H9 (cell line): ENCODE measurements around the gene FBXO10. TPM values are rescaled to one million over a fixed set of nuclear protein-coding genes. Genes with fewer than 3 reads are reported as not detected.
A peak's percentile ranks its signal among the peaks of the same experiment; 100 is the strongest.

Experiments
- DNase-seq: peaks from one replicate; pipeline ENCODE4 v3.0.0-alpha.2; 2017
- H2AFZ ChIP-seq: one replicate; pipeline ENCODE4 v1.6.1; 2013; ENCODE audit warnings: mild to moderate bottlenecking, low read length, control low read depth, moderate library complexity
- H2AK5ac ChIP-seq: 2 replicates; pipeline ENCODE4 v1.6.1; 2013; ENCODE audit warnings: low read length, control low read depth, mixed read lengths; ENCODE audit not compliant: insufficient read length
- H2BK120ac ChIP-seq: one replicate; pipeline ENCODE4 v1.6.1; 2013; ENCODE audit warnings: low read depth, mild to moderate bottlenecking, low read length, control low read depth, inconsistent platforms; ENCODE audit not compliant: poor library complexity, severe bottlenecking
- H2BK12ac ChIP-seq: 2 replicates; pipeline ENCODE4 v1.6.1; 2013; ENCODE audit warnings: low read length, control low read depth, mixed read lengths, low read depth; ENCODE audit not compliant: insufficient read length
- H2BK15ac ChIP-seq: 2 replicates; pipeline ENCODE4 v1.6.1; 2013; ENCODE audit warnings: low read depth, low read length, control low read depth
- H2BK20ac ChIP-seq: one replicate; pipeline ENCODE4 v1.6.1; 2013; ENCODE audit warnings: low read depth, mild to moderate bottlenecking, low read length, control low read depth, inconsistent platforms; ENCODE audit not compliant: poor library complexity, severe bottlenecking
- H2BK5ac ChIP-seq: 2 replicates; pipeline ENCODE4 v1.6.1; 2013; ENCODE audit warnings: low read length, control low read depth, mixed read lengths; ENCODE audit not compliant: insufficient read length
- H3K14ac ChIP-seq: 2 replicates; pipeline ENCODE4 v1.6.1; 2013; ENCODE audit warnings: low read length, control low read depth; ENCODE audit not compliant: insufficient read depth
- H3K18ac ChIP-seq: 2 replicates; pipeline ENCODE4 v1.6.1; 2013; ENCODE audit warnings: low read depth, mild to moderate bottlenecking, mixed read lengths, low read length, control low read depth; ENCODE audit not compliant: insufficient read length
- H3K23ac ChIP-seq: 2 replicates; pipeline ENCODE4 v1.6.1; 2013; ENCODE audit warnings: low read length, control low read depth, mixed read lengths, low read depth; ENCODE audit not compliant: insufficient read length
- H3K23me2 ChIP-seq: 2 replicates; pipeline ENCODE4 v1.6.1; 2013; ENCODE audit warnings: low read depth, mild to moderate bottlenecking, mixed read lengths, low read length, control low read depth; ENCODE audit not compliant: insufficient read length, poor library complexity, severe bottlenecking
- H3K27ac ChIP-seq: 2 replicates; pipeline ENCODE4 v1.5.1; 2013; ENCODE audit warnings: low read length, control low read depth, mixed read lengths, low read depth; ENCODE audit not compliant: insufficient read length
- H3K27me3 ChIP-seq: 2 replicates; pipeline ENCODE4 v1.6.1; 2013; ENCODE audit warnings: low read length, control low read depth, inconsistent platforms; ENCODE audit not compliant: insufficient read depth
- H3K4ac ChIP-seq: 2 replicates; pipeline ENCODE4 v1.6.1; 2013; ENCODE audit warnings: low read depth, mild to moderate bottlenecking, control low read depth, inconsistent platforms, low read length, moderate library complexity
- H3K4me1 ChIP-seq: 2 replicates; pipeline ENCODE4 v1.6.1; 2013; ENCODE audit warnings: low read length, control low read depth, inconsistent platforms; ENCODE audit not compliant: insufficient read depth
- H3K4me2 ChIP-seq: 2 replicates; pipeline ENCODE4 v1.6.1; 2013; ENCODE audit warnings: low read length, control low read depth, mixed read lengths; ENCODE audit not compliant: insufficient read length, insufficient read depth
- H3K56ac ChIP-seq: 2 replicates; pipeline ENCODE4 v1.6.1; 2013; ENCODE audit warnings: low read depth, mild to moderate bottlenecking, mixed read lengths, low read length, control low read depth; ENCODE audit not compliant: insufficient read length
- H3K79me1 ChIP-seq: 2 replicates; pipeline ENCODE4 v1.6.1; 2013; ENCODE audit warnings: low read depth, mild to moderate bottlenecking, moderate library complexity, low read length, control low read depth, inconsistent platforms; ENCODE audit not compliant: insufficient read depth, poor library complexity, severe bottlenecking
- H3K79me2 ChIP-seq: 2 replicates; pipeline ENCODE4 v1.6.1; 2013; ENCODE audit warnings: low read length, control low read depth, inconsistent platforms; ENCODE audit not compliant: insufficient read depth
- H3K9ac ChIP-seq: 2 replicates; pipeline ENCODE4 v1.6.1; 2013; ENCODE audit warnings: low read length, control low read depth, mixed read lengths; ENCODE audit not compliant: insufficient read length; ENCODE audit errors: extremely low read depth
- H3K9me3 ChIP-seq: one replicate; pipeline ENCODE4 v1.6.1; 2013; ENCODE audit warnings: low read depth, low read length, inconsistent platforms; ENCODE audit not compliant: control insufficient read depth
- H3T11ph ChIP-seq: one replicate; pipeline ENCODE4 v1.6.1; 2013; ENCODE audit warnings: mild to moderate bottlenecking, low read length, control low read depth, inconsistent platforms
- H4K20me1 ChIP-seq: one replicate; pipeline ENCODE4 v1.6.1; 2013; ENCODE audit not compliant: control insufficient read depth, insufficient read length, insufficient read depth
- H4K5ac ChIP-seq: 2 replicates; pipeline ENCODE4 v1.6.1; 2013; ENCODE audit warnings: low read depth, mild to moderate bottlenecking, mixed read lengths, low read length, control low read depth; ENCODE audit not compliant: insufficient read length
- H4K8ac ChIP-seq: replicated peaks from 2 replicates; pipeline ENCODE4 v1.6.1; 2013; ENCODE audit warnings: low read length, control low read depth, mixed read lengths, low read depth; ENCODE audit not compliant: insufficient read length
- H4K91ac ChIP-seq: 2 replicates; pipeline ENCODE4 v1.6.1; 2013; ENCODE audit warnings: low read depth, mild to moderate bottlenecking, moderate library complexity, mixed read lengths, low read length, control low read depth; ENCODE audit not compliant: insufficient read length
- H3K27ac Mint-ChIP-seq, 3 experiments: 2 replicates in 2 of 3; 3 replicates in 1 of 3; pipeline ENCODE4 v1.8.0; 2020 to 2021; ENCODE audit warnings: mixed read lengths in 3 of 3, mild to moderate bottlenecking in 1 of 3, moderate library complexity in 1 of 3
- H3K27me3 Mint-ChIP-seq: 2 replicates; pipeline ENCODE4 v1.8.0; 2021; ENCODE audit warnings: low read depth, mild to moderate bottlenecking, moderate library complexity, mixed read lengths
- H3K36me3 Mint-ChIP-seq, 3 experiments: 2 replicates in 2 of 3; 3 replicates in 1 of 3; pipeline ENCODE4 v1.8.0; 2020 to 2021; ENCODE audit warnings: low read depth in 3 of 3, mixed read lengths in 3 of 3; ENCODE audit not compliant: insufficient read depth in 1 of 3
- H3K4me1 Mint-ChIP-seq, 2 experiments: 2 replicates each; pipeline ENCODE4 v1.8.0; 2020; ENCODE audit warnings: mixed read lengths in 2 of 2
- H3K4me3 Mint-ChIP-seq, 2 experiments: 2 replicates in 1 of 2; 3 replicates in 1 of 2; pipeline ENCODE4 v1.8.0; 2020 to 2021; ENCODE audit warnings: mild to moderate bottlenecking in 2 of 2, mixed read lengths in 2 of 2, moderate library complexity in 1 of 2
- H3K9me3 Mint-ChIP-seq, 2 experiments: 2 replicates in 1 of 2; 3 replicates in 1 of 2; pipeline ENCODE4 v1.8.0; 2020; ENCODE audit warnings: mild to moderate bottlenecking in 2 of 2, mixed read lengths in 2 of 2, moderate library complexity in 1 of 2
- WGBS: extraction: QIAGEN DNeasy Blood & Tissue Kit; methylation state at CpG from one replicate; pipeline ENCODE4 v1.1.7; 2013; ENCODE audit warnings: missing lambda C conversion rate, low lambda C conversion rate, mixed read lengths; ENCODE audit not compliant: insufficient read length; ENCODE audit errors: extremely low coverage; 5-methylcytosine and 5-hydroxymethylcytosine counted together
- total RNA-seq: library from RNA; stranded (reverse); gene quantifications from 2 replicates; pipeline ENCODE4 v1.2.1, GENCODE V29; 2021
- TF ChIP-seq, protein P1 (sequence below): fragments of 200-600 bp; sonication (generic); conservative IDR thresholded peaks from 3 replicates; pipeline ENCODE4 v1.8.0; 2021; ENCODE audit warnings: antibody characterized with exemption, mild to moderate bottlenecking

Gene FBXO10
- total RNA-seq, 1 experiment from 2014 or later, result 16.8 TPM

DNA sequence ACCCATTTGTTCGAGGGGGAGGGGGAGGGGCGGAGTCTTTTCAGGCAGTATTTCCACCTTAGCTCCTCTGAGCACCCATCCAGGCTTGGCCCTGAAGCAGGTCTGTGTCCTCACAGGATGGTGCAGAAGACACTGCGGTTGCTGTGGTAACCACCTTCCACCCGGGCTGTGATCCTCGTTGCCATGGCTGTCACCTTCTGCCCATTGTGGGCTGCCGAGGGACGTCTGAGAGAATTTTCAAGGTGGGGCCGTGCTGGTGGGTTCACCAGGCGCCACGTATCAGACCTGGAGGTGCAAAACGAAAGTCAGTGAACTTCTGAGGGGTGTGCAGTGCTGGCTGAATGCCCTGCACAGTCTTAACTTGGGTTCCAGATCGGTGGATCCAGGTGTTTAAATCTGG, 63.7 kb downstream of the FBXO10 start:
- no peak overlapping the region for H3K4ac ChIP-seq
- H2AK5ac ChIP-seq, result no peak overlapping the region
- no peak overlapping the region for H2BK120ac ChIP-seq
- no peaks in the 10 kb centered on the region for H3K4me1 ChIP-seq
- DNase-seq, result no peak
- H4K5ac ChIP-seq, result no peak overlapping the region
- H4K8ac ChIP-seq, result no peak overlapping the region
- Mint-ChIP-seq H3K27me3 (no peaks in the 10 kb centered on the region; the same call in 1 of the 2 replicates), H3K4me1 (0 out of 4 replicates have a peak, but pooled peaks cover 2% of the 10 kb centered on the region in 2 experiments), H3K4me3 (no peak overlapping the region), H3K36me3 (peaks cover 8 to 18% (median 12%) of the 10 kb centered on the region in 3 experiments; a peak in 6 of 7 replicates), H3K9me3 (no peaks in the 10 kb centered on the region; a peak in 1 of 5 replicates), H3K27ac (peak overlapping the region in 1 of 3 experiments; percentile 23; a peak in 3 of 7 replicates)
- H3K27me3 ChIP-seq, result no peaks in the 10 kb centered on the region
- H2BK15ac ChIP-seq, result no peak overlapping the region
- WGBS, result no CpG with 5 or more reads among the region's 12 CpGs
- TF ChIP-seq, protein P1, sequence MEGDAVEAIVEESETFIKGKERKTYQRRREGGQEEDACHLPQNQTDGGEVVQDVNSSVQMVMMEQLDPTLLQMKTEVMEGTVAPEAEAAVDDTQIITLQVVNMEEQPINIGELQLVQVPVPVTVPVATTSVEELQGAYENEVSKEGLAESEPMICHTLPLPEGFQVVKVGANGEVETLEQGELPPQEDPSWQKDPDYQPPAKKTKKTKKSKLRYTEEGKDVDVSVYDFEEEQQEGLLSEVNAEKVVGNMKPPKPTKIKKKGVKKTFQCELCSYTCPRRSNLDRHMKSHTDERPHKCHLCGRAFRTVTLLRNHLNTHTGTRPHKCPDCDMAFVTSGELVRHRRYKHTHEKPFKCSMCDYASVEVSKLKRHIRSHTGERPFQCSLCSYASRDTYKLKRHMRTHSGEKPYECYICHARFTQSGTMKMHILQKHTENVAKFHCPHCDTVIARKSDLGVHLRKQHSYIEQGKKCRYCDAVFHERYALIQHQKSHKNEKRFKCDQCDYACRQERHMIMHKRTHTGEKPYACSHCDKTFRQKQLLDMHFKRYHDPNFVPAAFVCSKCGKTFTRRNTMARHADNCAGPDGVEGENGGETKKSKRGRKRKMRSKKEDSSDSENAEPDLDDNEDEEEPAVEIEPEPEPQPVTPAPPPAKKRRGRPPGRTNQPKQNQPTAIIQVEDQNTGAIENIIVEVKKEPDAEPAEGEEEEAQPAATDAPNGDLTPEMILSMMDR, result no peak
- H3K18ac ChIP-seq, result no peak overlapping the region
- H2BK20ac ChIP-seq, result no peak overlapping the region
- H3K23ac ChIP-seq, result no peak overlapping the region
- no peak overlapping the region for H3K9ac ChIP-seq
- no peaks in the 10 kb centered on the region for H3K79me1 ChIP-seq
- H3K14ac ChIP-seq, result no peak overlapping the region
- no peak overlapping the region for H3T11ph ChIP-seq
- H2BK5ac ChIP-seq, result no peak overlapping the region
- no peaks in the 10 kb centered on the region for H3K79me2 ChIP-seq
- no peak overlapping the region for H3K4me2 ChIP-seq
- H3K56ac ChIP-seq, result no peak overlapping the region
- no peak overlapping the region for H3K27ac ChIP-seq
- H4K91ac ChIP-seq, result no peak overlapping the region
- no peaks in the 10 kb centered on the region for H3K23me2 ChIP-seq
- no peaks in the 10 kb centered on the region for H4K20me1 ChIP-seq
- no peak overlapping the region for H2AFZ ChIP-seq
- no peak overlapping the region for H2BK12ac ChIP-seq
- H3K9me3 ChIP-seq, result no peaks in the 10 kb centered on the region
